ENCODE results near the gene SND1. TPM values are rescaled to one million over a fixed set of nuclear protein-coding genes. Genes with fewer than 3 reads are reported as not detected.

SND1 gene
- total RNA-seq, 6 experiments from 2014 or later = 77.5 to 150 (median 126) TPM

DNA sequence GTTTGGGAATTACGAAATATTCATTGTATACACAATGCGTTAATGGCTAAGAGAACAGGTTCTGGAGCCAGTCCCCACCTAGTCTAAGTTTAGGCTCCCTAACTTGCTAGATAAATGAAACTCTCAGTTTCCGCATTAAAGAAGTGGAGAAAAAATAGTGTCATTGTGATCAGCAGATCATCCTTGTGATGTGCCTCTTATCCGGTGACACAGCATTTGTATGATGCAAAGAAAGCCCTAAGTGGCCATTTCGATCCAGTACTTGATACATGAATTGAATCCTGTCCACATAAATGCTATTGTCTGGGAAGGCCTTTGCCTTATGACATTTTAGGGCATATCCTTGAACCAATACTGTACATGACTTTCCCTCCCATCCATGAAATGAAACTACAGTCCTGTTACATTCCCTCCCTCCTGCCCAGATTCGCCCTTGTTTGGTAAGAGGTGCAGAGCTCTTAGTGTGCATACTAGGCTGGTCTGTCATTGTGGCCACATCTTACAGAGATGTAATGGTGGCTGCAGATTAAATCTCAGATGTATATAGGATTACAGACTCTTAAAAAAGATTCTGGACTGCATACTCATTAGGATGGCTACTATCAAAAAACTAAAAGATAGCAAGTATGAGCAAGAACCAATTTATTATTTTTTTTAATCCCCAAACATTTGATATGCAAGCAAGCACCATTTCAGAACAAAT, 298.4 kb downstream of the SND1 start:
- H3K27ac ChIP-seq = no peak overlapping the region
- no peaks in the 10 kb centered on the region for H3K27me3 ChIP-seq
- no peaks in the 10 kb centered on the region for H3K4me1 ChIP-seq
- no peak overlapping the region for H3K4me3 ChIP-seq
- WGBS (ENCODE audit: insufficient coverage, low coverage, low lambda C conversion rate, missing lambda C conversion rate) = 94% methylated on average over 3 of the region's 6 CpGs
- DNase-seq = no peak
- intact Hi-C loops (cut with DNase I) = no loop called here
- no peak for ATAC-seq
- no peak for TF ChIP-seq POLR2A (IDR thresholded peaks at IDR 0.05)
- TF ChIP-seq, protein P1, sequence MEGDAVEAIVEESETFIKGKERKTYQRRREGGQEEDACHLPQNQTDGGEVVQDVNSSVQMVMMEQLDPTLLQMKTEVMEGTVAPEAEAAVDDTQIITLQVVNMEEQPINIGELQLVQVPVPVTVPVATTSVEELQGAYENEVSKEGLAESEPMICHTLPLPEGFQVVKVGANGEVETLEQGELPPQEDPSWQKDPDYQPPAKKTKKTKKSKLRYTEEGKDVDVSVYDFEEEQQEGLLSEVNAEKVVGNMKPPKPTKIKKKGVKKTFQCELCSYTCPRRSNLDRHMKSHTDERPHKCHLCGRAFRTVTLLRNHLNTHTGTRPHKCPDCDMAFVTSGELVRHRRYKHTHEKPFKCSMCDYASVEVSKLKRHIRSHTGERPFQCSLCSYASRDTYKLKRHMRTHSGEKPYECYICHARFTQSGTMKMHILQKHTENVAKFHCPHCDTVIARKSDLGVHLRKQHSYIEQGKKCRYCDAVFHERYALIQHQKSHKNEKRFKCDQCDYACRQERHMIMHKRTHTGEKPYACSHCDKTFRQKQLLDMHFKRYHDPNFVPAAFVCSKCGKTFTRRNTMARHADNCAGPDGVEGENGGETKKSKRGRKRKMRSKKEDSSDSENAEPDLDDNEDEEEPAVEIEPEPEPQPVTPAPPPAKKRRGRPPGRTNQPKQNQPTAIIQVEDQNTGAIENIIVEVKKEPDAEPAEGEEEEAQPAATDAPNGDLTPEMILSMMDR (IDR thresholded peaks at IDR 0.05) = no peak
- no peaks in the 10 kb centered on the region for H3K9me3 ChIP-seq
- peaks cover 0 to 2% (median 0%) of the 10 kb centered on the region in 4 donors for H3K36me3 ChIP-seq

DNA sequence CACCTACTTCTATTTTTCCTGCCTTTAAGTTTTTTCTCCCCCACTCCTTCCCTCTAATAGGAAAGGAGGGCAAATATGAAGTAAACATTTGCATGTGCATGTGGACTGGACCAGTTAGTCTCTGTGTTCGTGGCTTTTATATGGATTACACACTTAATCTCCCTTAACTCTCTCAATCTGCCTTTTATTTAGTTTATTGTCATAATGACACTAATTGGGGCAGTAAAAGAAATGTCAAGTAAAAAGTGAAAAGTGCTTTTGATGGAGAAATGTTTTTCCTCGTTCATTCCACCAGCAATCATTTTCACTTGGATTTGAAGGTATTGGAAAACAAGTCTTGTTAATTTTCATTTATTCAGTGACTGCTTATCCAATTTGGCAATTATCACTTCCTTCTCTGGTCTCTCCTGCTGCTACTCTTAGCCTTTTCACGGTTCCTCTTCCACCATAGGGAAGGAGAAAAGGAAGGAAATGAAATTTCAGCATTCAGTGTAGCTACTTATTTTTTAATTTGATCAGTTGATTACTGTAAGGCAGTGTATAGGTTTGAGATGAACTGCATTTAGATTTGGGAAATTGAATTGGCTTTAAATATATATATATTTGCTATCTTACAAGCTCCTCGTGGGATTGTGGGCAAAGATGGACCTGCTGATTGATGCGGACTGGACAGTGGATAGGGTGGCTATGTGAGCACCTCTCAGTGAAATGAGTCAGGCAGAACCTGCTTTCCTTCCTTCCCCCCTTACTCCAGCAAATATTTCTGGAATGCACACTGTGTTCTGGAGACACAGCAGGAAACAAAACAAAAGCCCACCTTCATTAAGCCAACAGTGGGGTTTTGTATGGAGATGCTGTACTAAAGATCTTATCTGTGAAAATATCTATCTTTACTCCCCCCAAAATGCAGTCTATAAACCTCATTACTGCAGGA, 301.7 kb downstream of the SND1 start:
- ATAC-seq = no peak
- 79% methylated on average over 5 of the region's 5 CpGs for WGBS (ENCODE audit: insufficient coverage, low coverage, low lambda C conversion rate, missing lambda C conversion rate)
- no peaks in the 10 kb centered on the region for H3K27me3 ChIP-seq
- TF ChIP-seq, protein P1 (IDR thresholded peaks at IDR 0.05) = no peak
- no peak for TF ChIP-seq POLR2A (IDR thresholded peaks at IDR 0.05)
- H3K9me3 ChIP-seq = no peaks in the 10 kb centered on the region
- H3K36me3 ChIP-seq = peaks cover 0 to 2% (median 0%) of the 10 kb centered on the region in 4 donors
- DNase-seq = no peak
- no peak overlapping the region for H3K4me3 ChIP-seq
- no peak overlapping the region for H3K27ac ChIP-seq
- H3K4me1 ChIP-seq = no peaks in the 10 kb centered on the region
- intact Hi-C loops (cut with DNase I) = no loop called here

DNA sequence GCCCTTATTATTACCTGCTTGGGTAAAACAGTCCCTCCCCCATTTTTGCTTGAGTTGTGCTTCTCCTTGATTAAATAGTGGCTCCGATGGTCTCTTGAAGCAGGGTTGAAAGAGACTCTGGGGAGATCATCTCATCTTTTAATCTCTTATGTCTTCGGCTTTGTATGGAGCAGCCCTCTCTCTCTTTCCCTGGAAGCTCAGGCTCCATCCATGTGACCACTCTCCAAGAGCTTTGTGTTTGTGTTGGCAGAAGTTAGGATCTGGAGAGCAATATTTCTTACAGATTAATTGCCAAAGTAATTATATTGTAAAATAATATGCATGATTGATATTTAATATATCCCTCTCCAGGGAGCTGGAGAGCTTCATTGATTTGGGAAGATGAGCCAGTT, 302.4 kb downstream of the SND1 start:
- DNase-seq (no peak), ATAC-seq (no peak)
- H3K4me3 ChIP-seq = no peak overlapping the region
- no peaks in the 10 kb centered on the region for H3K27me3 ChIP-seq
- 90% methylated on average over 2 of the region's 2 CpGs for WGBS (ENCODE audit: insufficient coverage, low coverage, low lambda C conversion rate, missing lambda C conversion rate)
- no peaks in the 10 kb centered on the region for H3K9me3 ChIP-seq
- intact Hi-C loops (cut with DNase I) = no loop called here
- H3K4me1 ChIP-seq = no peaks in the 10 kb centered on the region
- no peak overlapping the region for H3K27ac ChIP-seq
- TF ChIP-seq, protein P1 (IDR thresholded peaks at IDR 0.05) = no peak
- TF ChIP-seq POLR2A (IDR thresholded peaks at IDR 0.05) = no peak
- peaks cover 0 to 2% (median 0%) of the 10 kb centered on the region in 4 donors for H3K36me3 ChIP-seq

DNA sequence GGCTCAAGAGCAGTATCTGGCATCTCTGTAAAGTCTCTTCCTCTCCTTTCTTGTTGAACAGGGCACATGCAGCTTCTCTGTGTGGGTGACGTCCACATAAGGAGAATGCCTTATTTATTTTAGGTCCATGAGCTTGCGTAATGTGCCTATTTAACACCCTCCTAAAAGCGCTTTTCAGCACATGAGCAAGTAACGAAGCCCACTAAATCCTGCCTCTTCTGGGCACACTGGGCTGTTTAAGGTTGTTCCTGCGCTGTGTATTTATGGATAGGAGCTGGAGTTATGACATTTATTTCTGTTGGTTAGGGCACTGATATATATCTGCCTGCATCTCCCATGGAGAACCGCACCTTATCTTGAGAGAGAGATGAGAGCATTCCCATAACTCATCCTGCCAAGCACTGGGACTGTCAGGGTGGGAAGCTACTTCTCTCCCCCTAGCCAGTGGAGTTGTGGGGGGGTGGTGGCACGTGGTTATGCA, 303.1 kb downstream of the SND1 start:
- Histone ChIP-seq H3K27ac (no peak overlapping the region), H3K4me3 (no peak overlapping the region), H3K4me1 (no peaks in the 10 kb centered on the region), H3K36me3 (peaks cover 0 to 2% (median 0%) of the 10 kb centered on the region in 4 donors), H3K27me3 (no peaks in the 10 kb centered on the region), H3K9me3 (no peaks in the 10 kb centered on the region)
- 83% methylated on average over 7 of the region's 7 CpGs for WGBS (ENCODE audit: insufficient coverage, low coverage, low lambda C conversion rate, missing lambda C conversion rate)
- DNase-seq (no peak), ATAC-seq (no peak)
- TF ChIP-seq POLR2A (IDR thresholded peaks at IDR 0.05) = no peak
- TF ChIP-seq, protein P1 (IDR thresholded peaks at IDR 0.05) = no peak
- intact Hi-C loops (cut with DNase I) = no loop called here

All from right lobe of liver (tissue), 6 donors.